Skeletal muscle cell (primary cell): ENCODE data around the gene SLC47A2.

Experiments used
- DNase-seq: peaks from one replicate; pipeline ENCODE4 v3.0.0-alpha.2; 2010; ENCODE audit warnings: low read depth
- H3K4me3 ChIP-seq: 2 replicates; pipeline ENCODE4 v1.5.1; 2011; ENCODE audit warnings: low read depth, mild to moderate bottlenecking, control low read depth, low read length, moderate library complexity

Gene SLC47A2

GRCh38 chr17:19654342-19654886, 62.0 kb downstream of the SLC47A2 start:
- no peak for DNase-seq
- no peak overlapping the region for H3K4me3 ChIP-seq

DNA sequence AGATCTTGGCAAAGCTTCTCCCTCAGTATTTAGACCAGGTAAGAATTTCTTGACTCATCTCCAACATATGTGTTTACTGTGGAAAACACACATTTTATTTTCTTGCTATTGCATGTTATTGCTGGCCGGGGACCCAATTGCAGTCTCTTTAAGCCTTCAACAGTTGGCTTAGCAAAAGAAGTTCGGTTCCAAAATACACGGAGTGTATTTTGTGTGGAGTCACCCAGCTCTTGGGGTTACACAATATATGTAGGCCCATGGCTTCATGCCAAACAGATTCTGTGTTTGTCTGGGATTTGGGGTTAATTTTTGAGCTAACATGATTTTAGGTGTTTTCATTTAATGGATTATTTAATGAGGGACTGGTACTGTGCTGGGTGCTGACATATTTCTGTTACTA, 63.8 kb downstream of the SLC47A2 start:
- DNase-seq, result no peak
- H3K4me3 ChIP-seq, result no peak overlapping the region

DNA sequence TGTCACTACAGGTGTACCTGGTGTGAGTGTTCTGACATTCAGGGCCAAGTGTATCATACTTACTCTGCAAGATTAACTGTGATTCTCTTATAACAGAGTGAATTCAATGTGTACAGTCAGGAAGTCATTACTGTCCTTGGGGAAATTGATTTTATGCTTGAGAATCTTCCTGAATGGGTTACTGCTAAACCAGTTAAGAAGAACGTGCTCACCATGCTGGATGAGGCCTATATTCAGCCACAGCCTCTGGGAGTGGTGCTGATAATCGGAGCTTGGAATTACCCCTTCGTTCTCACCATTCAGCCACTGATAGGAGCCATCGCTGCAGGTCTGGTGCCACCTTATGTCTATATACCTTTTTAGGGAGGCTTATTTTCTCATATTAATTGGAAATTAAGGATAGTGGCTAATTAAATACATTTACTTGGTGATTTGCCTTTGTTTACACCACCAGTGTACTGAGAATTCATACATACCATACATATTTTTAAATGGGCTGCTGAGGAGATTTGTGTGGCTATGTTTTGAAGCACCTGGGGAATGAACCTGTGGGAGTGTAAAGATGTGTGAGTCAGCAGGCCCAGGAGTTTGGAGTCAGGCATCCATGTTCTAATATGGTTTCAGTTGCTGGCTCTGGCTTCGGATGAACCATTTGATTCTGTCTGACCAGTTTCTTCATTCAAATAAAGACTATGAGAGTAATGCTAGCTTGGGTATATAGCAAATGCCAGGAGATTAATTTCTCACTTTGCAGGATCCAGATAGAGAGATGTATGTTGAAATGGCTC, 64.7 kb downstream of the SLC47A2 start:
- no peak overlapping the region for H3K4me3 ChIP-seq
- no peak for DNase-seq

GRCh38 chr17:19650826-19651225, 65.6 kb downstream of the SLC47A2 start:
- no peak overlapping the region for H3K4me3 ChIP-seq
- no peak for DNase-seq

GRCh38 chr17:19649274-19649541, 67.2 kb downstream of the SLC47A2 start:
- no peak for DNase-seq
- peak overlapping the region; percentile 69 for H3K4me3 ChIP-seq

GRCh38 chr17:19648475-19649273, 67.7 kb downstream of the SLC47A2 start, which contains the start of gene ALDH3A2:
Gene ALDH3A2, plus strand, starts transcription at chr17:19648751. Its CDS starts 221 bp downstream, at chr17:19648972.
- peak; percentile 64 for DNase-seq
- peak within 1 kb of the TSS; percentile 69 for H3K4me3 ChIP-seq

DNA sequence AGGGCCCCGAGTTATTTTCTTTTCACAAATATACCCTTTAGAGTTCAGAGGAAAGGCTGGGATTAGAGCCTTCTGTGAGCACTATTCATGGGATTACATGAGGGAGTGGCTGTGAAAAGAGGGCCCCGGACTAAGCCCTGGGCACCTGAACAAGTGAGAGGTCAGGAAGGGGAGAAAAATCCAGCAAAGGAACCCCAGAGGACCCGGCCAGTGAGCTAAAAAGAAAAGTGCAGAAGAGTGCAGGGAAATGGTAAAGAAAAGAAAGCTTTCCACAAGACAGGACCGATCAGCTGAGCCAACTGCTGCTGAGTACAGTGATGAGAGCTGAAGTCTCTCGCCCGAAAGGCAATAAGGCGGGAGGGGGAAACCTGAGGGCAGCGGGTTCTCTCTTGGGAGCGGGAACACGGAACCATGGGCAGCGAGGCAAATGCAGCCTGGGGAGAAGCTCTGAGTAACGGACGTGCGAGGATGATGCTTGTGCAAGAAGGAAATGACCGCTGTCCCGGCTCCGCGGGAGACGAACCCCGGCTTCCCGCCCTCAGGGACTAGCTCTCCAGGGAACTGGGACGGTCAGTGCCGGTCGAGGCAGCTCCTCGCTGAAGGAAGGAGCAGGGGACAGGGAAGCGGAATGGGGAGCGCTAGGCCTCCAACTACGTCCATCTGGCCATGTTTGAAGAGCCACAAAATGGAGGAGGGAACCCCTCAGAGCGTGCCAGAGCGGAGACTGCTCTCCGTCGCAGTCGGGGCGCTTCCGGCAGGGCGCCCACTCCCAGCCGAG, 68.5 kb downstream of the SLC47A2 start:
- peak overlapping the region; percentile 69 for H3K4me3 ChIP-seq
- DNase-seq, result no peak

DNA sequence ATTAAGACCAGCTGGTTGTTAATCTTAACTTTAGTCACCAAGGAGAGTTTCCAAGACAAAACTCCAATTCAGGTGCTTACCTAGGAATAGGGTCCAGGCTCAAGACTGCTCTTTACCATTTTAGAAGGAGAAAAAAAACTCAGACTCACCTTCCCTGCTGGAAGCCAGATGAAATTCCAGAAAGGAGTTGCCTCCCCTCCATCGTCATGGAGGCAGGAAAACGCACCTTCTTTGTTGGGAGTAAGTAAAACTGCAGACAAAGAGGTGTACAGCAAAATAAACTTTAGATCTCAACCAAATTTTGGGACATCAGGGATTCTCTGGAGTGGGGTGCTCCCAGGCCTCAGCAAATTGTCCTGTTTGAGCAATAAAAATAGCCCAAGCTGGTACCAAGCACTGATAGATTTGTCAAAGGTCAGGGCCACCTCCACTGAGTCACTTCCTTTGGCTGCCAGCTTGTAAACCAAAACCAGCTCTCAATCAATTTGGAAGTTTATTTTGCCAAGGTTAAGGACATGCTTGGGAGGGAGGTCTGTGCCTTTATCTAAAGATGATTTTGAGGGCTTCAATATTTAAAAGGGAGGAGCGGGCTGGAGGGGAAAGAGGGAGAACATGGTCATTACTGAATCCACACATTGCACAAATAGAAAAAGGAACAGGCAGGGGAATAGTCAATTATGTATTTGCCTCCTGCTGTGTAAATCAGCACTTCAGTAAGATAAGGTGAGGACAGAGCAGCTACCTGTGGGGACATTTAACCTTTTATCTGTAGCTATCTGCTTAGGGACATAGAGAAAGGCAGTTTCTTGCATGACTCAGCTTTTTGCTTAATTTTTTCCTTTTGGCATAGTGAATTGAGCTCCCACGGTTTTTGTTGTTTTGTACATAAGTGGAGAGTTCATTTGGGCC, 69.3 kb downstream of the SLC47A2 start:
- DNase-seq, result no peak
- H3K4me3 ChIP-seq, result peak overlapping the region; percentile 69

DNA sequence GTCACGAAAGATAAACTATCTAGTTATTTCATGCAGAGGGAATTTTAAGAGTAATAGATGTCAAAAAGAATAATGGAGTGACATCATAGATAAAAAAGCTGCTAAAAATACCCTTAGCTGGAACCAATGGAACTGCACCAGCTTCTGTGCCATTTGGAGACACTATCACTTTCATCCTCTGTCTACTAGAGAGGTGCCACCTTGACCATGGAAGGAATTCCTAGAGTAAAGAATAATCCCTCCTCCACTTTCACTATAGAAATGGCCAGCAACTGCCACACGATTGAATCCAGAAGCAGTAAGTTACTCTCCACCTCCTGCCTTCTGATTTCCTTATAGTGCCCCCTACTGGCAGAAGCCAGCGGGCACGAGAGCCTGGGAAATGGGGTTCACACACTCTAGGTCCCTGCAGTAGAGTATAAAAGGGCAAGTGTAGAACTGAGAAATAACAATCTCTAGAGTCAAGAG, 70.6 kb downstream of the SLC47A2 start:
- no peak for DNase-seq

GRCh38 chr17:19644493-19645210, 71.7 kb downstream of the SLC47A2 start:
- no peak overlapping the region for H3K4me3 ChIP-seq
- no peak for DNase-seq

More for the DNA sequence above, 70.6 kb downstream of the SLC47A2 start:
- H3K4me3 ChIP-seq, result no peak overlapping the region

DNA sequence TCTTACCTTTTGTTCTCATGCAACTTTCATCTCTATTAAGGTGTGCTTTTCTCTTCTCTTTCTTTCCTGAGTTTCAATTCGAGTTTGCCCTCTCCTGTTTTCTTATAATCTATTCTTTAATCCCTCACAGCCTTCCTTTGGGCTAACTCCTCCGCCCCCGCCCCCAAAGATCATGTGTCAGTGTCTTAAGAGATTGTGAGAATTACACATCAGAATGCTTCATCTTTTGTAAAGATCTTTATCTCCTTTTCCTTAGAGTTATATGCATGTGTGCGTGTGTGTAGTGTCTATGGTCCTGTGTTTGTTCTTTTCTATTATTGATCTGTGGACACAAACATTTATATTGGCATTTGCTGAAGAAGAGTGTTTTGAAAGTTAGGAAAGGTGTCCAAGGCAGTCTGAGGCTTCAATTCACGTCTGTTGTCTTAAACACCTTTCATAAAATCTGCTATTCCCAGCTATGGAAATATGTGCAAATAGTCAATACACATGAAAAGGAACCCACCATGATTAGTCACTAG, 74.0 kb downstream of the SLC47A2 start:
- no peak overlapping the region for H3K4me3 ChIP-seq
- DNase-seq, result no peak

DNA sequence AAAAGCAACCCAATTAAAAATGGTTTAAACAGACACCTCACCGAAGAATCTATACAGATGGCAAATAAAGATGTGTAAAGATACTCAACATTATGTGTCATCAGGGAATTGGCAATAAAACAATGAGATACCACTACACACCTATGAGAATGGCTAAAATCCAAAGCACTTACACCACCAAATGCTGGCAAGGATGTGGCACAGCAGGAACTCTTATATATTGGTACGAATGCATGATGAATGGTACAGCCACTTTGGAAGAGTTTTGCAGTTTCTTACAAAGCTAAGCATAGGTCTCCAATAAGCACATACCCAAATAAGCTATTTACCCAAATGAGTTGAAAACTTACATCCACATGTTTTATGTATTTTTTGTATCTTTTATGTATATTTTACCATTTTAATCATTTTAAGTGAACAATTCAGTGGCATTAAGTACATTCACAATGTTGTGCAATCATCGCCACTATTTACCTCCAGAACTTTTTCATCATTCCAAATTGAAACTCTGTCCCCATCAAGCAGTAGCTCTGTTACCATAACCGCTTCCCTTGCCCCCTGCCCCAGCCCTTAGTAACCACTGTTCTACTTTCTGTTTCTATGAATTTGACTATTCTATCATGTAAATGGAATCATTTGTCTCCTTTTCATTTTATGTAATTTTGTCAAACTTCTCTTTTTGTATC, 74.6 kb downstream of the SLC47A2 start:
- DNase-seq, result no peak
- no peak overlapping the region for H3K4me3 ChIP-seq

- no peak overlapping the region for H3K4me3 ChIP-seq
- no peak for DNase-seq
Measured at GRCh38 chr17:19631905-19632304, 84.5 kb downstream of the SLC47A2 start.

- no peak for DNase-seq
- no peak overlapping the region for H3K4me3 ChIP-seq
Measured at GRCh38 chr17:19630661-19631060, 85.7 kb downstream of the SLC47A2 start.

DNA sequence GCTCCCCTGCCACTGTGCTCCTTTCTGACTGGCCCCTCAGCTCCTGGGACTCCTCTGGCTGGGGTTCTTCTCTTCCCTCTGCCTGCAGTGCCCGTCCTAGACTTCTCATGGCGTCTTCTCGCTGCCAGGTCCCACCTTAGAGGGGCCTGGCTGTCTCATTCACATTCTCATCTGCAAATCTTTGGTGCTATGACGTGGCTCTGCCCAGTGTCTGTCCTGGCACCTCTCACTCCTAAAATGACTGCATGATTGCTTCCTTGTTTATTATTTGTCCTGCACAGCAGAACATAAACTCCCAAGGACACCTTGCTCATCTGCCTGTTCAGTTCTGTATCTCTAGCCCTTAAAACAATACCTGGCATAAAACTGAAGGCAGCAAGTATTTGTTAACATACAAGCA, 86.3 kb downstream of the SLC47A2 start:
- H3K4me3 ChIP-seq, result no peak overlapping the region

DNA sequence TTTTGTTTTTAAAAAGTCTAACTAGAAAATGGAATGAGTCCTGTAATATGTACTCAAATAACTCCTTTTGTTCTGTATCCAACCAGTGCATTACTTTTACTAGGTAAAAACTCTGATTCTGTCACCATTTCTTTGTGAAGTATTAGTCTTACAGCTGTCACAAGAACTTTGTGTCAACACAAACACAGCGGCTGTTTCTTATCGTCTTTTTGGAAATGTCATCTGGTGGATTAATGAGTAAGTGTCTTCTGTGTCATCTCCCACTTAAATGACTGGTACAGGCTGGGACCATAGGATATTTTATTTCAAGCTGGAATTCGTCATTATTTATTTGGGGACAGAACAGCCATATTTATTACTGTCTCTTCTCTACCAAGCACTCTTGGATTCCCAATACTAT, 86.9 kb downstream of the SLC47A2 start:
- no peak overlapping the region for H3K4me3 ChIP-seq
- DNase-seq, result no peak

More for the DNA sequence above, 86.3 kb downstream of the SLC47A2 start:
- DNase-seq, result no peak
